Stimulated activated CD8-positive, alpha-beta memory T cell treated with anti-CD3 and anti-CD28 coated beads, Interleukin-7, amount 100 ng/mL, for 24 hours (primary cell): ENCODE data around the gene GINS1.

Experiments
- DNase-seq: peaks from one replicate; pipeline ENCODE4 v3.0.0-alpha.2; 2020; ENCODE audit warnings: low read depth

The GINS1 gene

GRCh38 chr20:25494506-25495188 lies 87.2 kb downstream of the GINS1 start:
- no peak for DNase-seq

DNA sequence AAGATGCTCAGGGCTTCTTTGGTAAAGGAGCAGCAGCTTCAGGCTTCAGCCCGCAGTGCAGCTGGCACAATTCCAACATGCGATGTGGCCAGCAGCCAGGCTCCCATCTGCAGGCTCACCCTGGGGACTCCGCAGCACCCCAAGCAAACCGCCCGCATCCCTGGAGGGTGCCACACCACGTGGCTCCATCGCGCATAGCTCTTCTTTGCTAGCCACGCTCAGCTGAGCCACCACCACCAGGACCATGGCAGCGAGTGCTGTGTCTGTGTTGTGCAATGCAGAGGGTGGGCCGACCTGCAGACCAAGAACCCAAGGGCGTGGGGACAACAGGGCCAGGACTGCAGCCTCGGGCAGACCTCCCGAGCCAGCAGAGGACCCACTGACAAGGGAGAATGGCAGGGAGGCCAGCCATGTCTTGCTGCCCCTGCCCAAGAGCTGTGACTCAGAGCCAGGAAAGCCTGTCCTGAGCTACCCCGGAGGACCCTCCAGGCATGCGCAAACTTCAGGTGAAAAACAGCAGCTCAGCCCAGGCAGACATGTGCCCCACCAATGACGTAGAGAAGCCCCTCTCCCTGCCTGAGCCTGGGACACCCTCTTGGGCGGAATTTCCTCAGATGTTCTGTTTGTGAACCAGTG lies 87.8 kb downstream of the GINS1 start:
- DNase-seq = no peak

- DNase-seq = no peak
Observed at GRCh38 chr20:25496165-25496967, 88.9 kb downstream of the GINS1 start.

GRCh38 chr20:25496968-25497401 lies 89.5 kb downstream of the GINS1 start:
- DNase-seq = no peak

DNA sequence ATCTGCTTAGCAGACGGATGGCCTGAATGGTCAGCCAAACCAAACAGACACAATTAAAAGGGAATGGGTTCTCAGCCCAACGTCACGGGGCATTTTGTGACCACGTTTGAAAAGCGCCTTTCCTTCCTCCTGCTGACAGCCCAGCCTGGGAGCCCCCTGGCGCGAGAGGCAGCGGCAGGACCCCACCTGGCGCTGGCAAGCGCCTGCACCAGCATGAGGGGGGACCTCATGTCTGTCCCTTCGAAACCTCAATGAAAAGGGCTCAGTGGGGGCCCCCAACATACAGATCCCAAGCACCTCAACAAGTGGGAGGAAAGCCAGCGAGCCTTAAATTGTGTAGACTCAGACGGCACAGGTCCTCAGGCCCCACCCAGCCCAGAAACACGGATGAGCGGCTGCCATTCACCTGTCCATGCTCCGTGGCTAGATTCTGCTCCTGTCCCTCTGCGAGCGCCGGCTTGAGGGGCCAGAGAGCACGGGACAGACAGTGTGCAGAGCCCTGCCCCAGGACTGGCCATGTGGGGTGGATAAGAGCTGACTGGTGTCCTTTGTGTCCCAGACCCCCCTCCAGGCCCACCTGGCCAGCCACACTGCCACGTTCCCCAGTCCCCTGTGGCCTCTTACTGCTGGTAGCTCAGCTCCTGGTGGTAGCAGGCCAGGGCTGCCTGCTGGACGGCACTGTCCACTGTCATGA lies 90.3 kb downstream of the GINS1 start:
- DNase-seq = no peak
